Left lung (tissue), 10 donors: ENCODE measurements around the gene G3BP1. TPM values are rescaled to one million over a fixed set of nuclear protein-coding genes. Genes with fewer than 3 reads are reported as not detected.

Source experiments
- ATAC-seq: fragments of 200-7000 bp; cut with Tn5 transposase; one replicate; pipeline ENCODE4 v1.9.1; 2020; ENCODE audit warnings: moderate library complexity
- DNase-seq, 4 donors: peaks; one replicate each; pipeline ENCODE4 v3.0.0-alpha.2; 2013 to 2020
- H3K27ac ChIP-seq, 2 donors: fragments of 200-600 bp; sonication (generic) in 1 of 2; one replicate each; pipeline versions ENCODE4 v1.5.0 to v1.8.0; 2020 to 2021
- H3K27me3 ChIP-seq, 2 donors: fragments of 200-600 bp; sonication (generic) in 1 of 2; one replicate each; pipeline versions ENCODE4 v1.5.0 to v1.8.0; 2020 to 2021
- H3K36me3 ChIP-seq, 2 donors: fragments of 200-600 bp; sonication (generic) in 1 of 2; one replicate each; pipeline versions ENCODE4 v1.5.0 to v1.8.0; 2020 to 2021
- H3K4me1 ChIP-seq, 2 donors: fragments of 200-600 bp; one replicate each; pipeline ENCODE4 v1.8.0; 2021
- H3K4me3 ChIP-seq, 2 donors: fragments of 200-600 bp; sonication (generic) in 1 of 2; one replicate each; pipeline versions ENCODE4 v1.5.0 to v1.8.0; 2020 to 2021; ENCODE audit warnings: mild to moderate bottlenecking in 1 of 2
- H3K9me3 ChIP-seq, 2 donors: fragments of 200-600 bp; sonication (generic) in 1 of 2; one replicate each; pipeline versions ENCODE4 v1.5.0 to v1.8.0; 2020 to 2021
- intact Hi-C, 2 donors: fragments of 100-400 bp; cut with DNase I; formaldehyde crosslinking; loops; one replicate each; pipeline versions ENCODE4 v1.11.2 to v1.14.2; 2022
- polyA plus RNA-seq, 6 donors: library from polyadenylated mRNA; unstranded; fragments of 120-200 nt; gene quantifications; one replicate each; pipeline ENCODE4 v1.2.1, GENCODE V29; 2013; ENCODE audit not compliant: insufficient read length in 6 of 6
- total RNA-seq, 2 donors: library from RNA; stranded (reverse); fragmentation: NEBNext Ultra II Directional; extraction: Animal tissue kit (Norgen Biotek cat#: 25700); gene quantifications; one replicate each; pipeline ENCODE4 v1.2.1, GENCODE V29; 2021
- TF ChIP-seq, protein P1 (sequence below), 2 donors: fragments of 200-600 bp; sonication (generic) in 1 of 2; IDR thresholded peaks; one replicate each; pipeline versions ENCODE4 v1.5.0 to v1.8.0; 2021; ENCODE audit warnings: antibody characterized with exemption in 2 of 2
- donor health status: DM: no; HTN: yes; CAD: no.
- donor health status: DM: no; HTN: no; CAD: no.

The G3BP1 gene
- total and polyA plus RNA-seq, 8 donors, result 125 to 207 (median 146) TPM

- Histone ChIP-seq H3K4me1 (peaks cover 3 to 33% of the 10 kb centered on the region in 2 donors), H3K27me3 (no peaks in the 10 kb centered on the region), H3K36me3 (peaks cover 0 to 66% of the 10 kb centered on the region in 2 donors), H3K9me3 (no peaks in the 10 kb centered on the region), H3K27ac (no peak overlapping the region), H3K4me3 (no peak overlapping the region)
- ATAC-seq (no peak), DNase-seq (no peak)
- TF ChIP-seq, protein P1, sequence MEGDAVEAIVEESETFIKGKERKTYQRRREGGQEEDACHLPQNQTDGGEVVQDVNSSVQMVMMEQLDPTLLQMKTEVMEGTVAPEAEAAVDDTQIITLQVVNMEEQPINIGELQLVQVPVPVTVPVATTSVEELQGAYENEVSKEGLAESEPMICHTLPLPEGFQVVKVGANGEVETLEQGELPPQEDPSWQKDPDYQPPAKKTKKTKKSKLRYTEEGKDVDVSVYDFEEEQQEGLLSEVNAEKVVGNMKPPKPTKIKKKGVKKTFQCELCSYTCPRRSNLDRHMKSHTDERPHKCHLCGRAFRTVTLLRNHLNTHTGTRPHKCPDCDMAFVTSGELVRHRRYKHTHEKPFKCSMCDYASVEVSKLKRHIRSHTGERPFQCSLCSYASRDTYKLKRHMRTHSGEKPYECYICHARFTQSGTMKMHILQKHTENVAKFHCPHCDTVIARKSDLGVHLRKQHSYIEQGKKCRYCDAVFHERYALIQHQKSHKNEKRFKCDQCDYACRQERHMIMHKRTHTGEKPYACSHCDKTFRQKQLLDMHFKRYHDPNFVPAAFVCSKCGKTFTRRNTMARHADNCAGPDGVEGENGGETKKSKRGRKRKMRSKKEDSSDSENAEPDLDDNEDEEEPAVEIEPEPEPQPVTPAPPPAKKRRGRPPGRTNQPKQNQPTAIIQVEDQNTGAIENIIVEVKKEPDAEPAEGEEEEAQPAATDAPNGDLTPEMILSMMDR (IDR thresholded peaks at IDR 0.05), result no peak
- intact Hi-C loops, result no loop called here
These were observed 16.1 kb downstream of the G3BP1 start for GRCh38 chr5:151787817-151788216.

GRCh38 chr5:151793358-151793757, 21.6 kb downstream of the G3BP1 start:
- ATAC-seq, result no peak
- Histone ChIP-seq H3K27ac (no peak overlapping the region), H3K4me3 (no peak overlapping the region), H3K9me3 (no peaks in the 10 kb centered on the region), H3K4me1 (no peaks in the 10 kb centered on the region), H3K27me3 (no peaks in the 10 kb centered on the region), H3K36me3 (peaks cover 0 to 100% of the 10 kb centered on the region in 2 donors)
- DNase-seq, result no peak
- intact Hi-C loops, result no loop called here
- TF ChIP-seq, protein P1 (IDR thresholded peaks at IDR 0.05), result no peak

- Histone ChIP-seq H3K27me3 (no peaks in the 10 kb centered on the region), H3K9me3 (no peaks in the 10 kb centered on the region), H3K36me3 (peaks cover 0 to 100% of the 10 kb centered on the region in 2 donors), H3K27ac (no peak overlapping the region), H3K4me1 (no peaks in the 10 kb centered on the region), H3K4me3 (no peak overlapping the region)
- intact Hi-C loops, result no loop called here
- TF ChIP-seq, protein P1 (IDR thresholded peaks at IDR 0.05), result no peak
- DNase-seq, result no peak
- no peak for ATAC-seq
These were observed 23.7 kb downstream of the G3BP1 start for GRCh38 chr5:151795426-151795825.

DNA sequence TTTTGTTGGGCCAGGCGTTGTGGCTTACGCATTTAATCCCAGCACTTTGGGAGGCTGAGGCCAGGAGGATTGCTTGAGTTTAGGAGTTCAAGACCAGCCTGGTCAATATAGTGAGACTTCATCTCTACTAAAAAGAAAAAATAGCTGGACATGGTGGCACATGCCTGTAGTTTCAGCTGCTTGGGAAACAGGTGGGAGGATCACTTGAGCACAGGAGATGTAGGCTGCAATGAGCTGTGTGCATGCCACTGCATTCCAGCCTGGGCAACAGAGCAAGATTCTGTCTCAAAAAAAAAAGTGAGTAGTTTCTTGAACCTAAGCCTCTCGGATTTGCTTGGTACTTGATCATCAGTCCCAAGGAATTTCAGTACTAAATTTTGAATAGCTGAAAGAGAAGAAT, 26.9 kb downstream of the G3BP1 start:
- Histone ChIP-seq H3K36me3 (peaks cover 0 to 100% of the 10 kb centered on the region in 2 donors), H3K9me3 (no peaks in the 10 kb centered on the region), H3K4me1 (no peaks in the 10 kb centered on the region), H3K27ac (no peak overlapping the region), H3K27me3 (no peaks in the 10 kb centered on the region), H3K4me3 (no peak overlapping the region)
- ATAC-seq, result no peak
- intact Hi-C loops, result no loop called here
- no peak for DNase-seq
- TF ChIP-seq, protein P1 (IDR thresholded peaks at IDR 0.05), result no peak

GRCh38 chr5:151799407-151799806, 27.7 kb downstream of the G3BP1 start:
- no peak for ATAC-seq
- intact Hi-C loops, result no loop called here
- no peak overlapping the region for H3K27ac ChIP-seq
- H3K9me3 ChIP-seq, result no peaks in the 10 kb centered on the region
- H3K4me3 ChIP-seq, result no peak overlapping the region
- TF ChIP-seq, protein P1 (IDR thresholded peaks at IDR 0.05), result no peak
- DNase-seq, result no peak
- no peaks in the 10 kb centered on the region for H3K4me1 ChIP-seq
- H3K36me3 ChIP-seq, result peaks cover 0 to 99% of the 10 kb centered on the region in 2 donors
- H3K27me3 ChIP-seq, result no peaks in the 10 kb centered on the region
